ENCODE measurements around the gene TRABD.
"Not testable (repeated sequence)": the region's sequence is repeated elsewhere in the genome, so short reads cannot be mapped to it uniquely, and the experiment has no call there.

TRABD gene

DNA sequence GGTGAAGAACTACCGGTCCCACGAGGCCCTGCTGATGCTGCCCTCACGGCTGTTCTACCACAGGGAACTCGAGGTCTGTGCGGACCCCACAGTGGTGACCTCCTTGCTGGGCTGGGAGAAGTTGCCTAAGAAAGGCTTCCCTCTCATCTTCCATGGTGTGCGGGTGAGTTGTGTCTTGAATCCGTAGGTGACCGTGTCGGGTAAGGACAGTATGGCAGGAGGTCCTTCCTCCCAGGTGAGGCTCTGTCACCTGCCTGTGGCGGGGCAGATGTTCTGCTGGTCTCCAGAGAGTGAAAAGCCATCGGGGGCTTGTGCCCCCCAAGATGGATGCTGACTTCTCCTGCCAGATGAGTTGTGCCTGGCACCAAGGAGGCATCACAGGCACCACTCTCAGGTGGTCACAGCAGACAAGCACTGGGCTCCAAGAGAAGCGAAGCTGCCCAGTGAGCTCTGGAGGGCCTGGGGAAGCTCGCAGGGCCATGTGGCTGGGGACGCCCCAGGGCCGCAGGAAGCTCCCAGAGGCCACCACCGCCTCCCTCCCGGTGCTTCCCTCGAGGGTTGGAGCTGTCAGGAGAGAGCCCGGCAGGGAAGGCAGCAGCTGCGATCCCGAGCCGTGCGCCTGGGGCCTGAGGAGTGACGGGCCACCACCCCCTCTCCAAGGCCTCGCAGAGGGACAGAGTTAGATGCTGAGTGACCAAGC is 32.5 kb upstream of the TRABD start:
- no peak for DNase-seq (ENCODE audit: low spot score)

DNA sequence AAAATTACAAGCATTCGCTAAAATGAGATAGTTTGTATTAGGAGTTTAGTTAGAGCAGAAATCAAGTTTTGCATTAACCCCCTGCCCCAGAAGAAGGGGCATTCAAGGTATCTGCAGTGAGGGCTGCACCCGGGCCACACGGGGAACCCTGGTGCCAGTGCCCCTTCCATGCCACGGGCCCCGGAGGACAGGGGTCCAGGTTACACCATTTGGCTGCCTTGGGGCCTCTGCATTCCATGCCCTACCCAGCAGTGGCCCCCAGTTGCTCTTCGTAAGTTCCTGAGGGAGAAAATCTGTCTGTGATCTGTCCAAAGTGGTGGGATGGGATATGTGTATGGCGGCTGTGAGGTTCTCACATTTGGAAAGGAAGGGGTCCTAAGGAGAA is 32.0 kb upstream of the TRABD start:
- no peak for DNase-seq (ENCODE audit: low spot score)

- no peak for DNase-seq (ENCODE audit: low spot score)
These were observed 27.9 kb upstream of the TRABD start for GRCh38 chr22:50157709-50158375.

DNA sequence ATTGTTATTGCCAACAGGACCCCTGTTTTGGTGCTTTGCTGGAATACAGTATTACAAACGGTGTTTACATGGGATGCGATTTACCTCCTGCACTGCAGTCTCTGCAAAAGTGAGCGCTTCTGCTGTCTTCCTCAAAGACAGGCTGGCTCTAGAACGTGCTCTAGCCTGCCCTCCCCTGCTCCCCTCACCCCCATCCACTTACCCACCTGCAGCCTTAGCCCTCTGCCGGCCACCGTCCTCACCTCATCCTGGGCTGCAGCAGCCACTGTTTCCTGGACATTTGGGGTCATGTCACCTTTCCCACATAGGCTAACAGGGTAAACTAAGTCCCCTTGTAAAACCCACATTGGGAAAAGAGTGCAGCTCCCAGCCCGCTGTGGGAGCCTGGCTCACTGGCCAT is 24.8 kb upstream of the TRABD start:
- DNase-seq (ENCODE audit: low spot score) = no peak

DNA sequence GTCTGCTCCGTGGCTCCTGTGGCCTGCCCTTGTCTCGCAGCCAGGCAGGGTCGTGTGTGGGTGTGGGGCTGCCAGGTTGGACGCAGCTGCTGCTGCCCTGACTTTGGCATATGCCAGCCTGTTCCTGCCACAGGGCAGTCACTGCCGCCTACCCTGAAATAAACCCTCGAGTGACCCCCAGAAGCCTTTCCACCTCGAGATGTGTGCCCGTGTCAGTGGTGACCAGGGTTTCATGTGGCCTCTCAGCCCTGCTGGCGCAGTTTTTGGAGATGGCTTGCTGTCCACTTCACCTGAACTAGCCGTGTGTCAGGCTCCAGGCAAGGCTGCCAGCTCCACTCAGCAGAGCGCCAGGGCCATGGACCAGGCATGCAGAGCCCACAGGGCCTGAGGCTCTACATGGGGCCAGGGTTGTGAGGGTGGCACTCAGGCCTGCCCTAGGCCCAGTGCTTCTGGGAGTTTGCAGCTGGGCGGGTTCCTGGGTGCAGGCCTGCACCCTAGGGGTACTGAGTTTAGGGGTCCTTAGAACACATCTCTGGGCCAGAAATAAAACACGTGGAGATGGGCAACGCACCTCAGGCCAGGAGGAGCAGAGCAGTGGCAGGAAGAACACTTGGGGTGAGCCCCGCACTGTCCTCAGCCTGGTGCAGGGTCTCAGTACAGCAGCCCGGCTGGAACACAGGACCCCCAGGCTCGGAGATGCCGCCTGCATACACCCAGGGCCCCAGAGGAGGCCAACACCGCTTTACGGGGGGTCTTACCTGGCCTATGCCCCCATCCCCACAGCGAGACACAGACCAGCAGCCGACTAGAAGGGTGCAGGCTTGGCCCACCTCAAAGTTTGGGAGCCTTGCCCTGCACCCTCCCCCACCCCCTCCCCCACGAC is 24.0 kb upstream of the TRABD start:
- DNase-seq (ENCODE audit: low spot score) = no peak

GRCh38 chr22:50162391-50162956 is 23.2 kb upstream of the TRABD start:
- no peak for DNase-seq (ENCODE audit: low spot score)

DNA sequence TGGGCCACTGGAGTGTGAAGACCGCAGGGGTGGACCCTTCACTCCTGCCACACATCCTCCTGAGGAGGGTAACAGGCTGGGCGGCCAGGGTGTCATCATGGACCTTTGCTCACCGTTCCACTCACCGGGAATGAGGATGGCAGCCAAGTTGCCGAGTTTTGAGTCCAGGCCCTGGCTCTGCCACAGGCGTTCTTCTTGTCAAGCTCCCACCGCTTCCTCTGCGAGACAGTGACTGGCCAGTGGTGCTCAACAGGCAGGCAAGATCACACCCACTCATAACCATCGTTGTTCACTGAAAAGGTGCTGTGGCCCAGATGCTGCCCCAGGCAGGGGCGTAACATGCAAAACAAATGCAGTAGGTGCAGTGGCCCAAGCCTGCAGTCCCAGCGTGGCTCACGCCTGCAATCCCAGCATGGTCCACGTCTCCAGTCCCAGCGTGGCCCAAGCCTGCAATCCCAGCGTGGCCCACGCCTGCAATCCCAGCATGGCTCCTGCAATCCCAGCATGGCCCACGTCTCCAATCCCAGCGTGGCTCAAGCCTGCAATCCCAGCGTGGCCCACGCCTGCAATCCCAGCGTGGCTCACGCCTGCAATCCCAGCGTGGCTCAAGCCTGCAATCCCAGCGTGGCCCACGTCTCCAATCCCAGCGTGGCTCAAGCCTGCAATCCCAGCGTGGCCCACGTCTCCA is 20.1 kb upstream of the TRABD start:
- DNase-seq (ENCODE audit: low spot score) = no peak

DNA sequence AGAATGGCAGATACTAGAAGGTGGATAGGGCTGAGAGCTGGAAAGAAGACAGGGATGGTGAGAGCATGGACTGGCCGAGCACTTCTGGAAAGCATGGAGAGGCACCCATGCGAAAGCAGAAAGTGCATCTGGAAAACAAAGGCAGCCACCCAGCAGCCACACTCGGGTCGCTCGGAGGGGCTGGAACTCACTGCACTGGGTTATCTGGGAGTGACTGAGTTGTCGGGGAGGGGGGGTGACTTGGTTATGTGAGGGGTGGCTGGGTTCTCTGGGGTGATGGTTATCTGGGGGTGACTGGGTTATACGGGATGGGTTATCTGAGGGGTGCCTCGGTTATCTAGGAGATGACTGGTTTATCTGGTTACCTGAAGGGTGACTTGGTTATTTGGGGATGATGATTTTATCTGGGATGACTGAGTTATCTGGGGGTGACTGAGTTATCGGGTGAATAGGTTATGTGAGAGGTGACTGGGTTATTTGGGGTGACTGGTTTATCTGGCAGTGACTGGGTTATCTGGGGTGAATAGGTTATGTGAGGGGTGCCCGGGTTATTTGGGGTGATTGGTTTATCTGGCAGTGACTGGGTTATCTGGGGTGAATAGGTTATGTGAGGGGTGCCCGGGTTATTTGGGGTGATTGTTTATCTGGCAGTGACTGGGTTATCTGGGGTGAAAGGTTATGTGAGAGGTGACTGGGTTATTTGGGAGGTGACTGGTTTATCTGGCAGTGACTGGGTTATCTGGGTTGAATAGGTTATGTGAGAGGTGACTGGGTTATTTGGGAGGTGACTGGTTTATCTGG is 17.8 kb upstream of the TRABD start:
- DNase-seq (ENCODE audit: low spot score) = no peak

DNA sequence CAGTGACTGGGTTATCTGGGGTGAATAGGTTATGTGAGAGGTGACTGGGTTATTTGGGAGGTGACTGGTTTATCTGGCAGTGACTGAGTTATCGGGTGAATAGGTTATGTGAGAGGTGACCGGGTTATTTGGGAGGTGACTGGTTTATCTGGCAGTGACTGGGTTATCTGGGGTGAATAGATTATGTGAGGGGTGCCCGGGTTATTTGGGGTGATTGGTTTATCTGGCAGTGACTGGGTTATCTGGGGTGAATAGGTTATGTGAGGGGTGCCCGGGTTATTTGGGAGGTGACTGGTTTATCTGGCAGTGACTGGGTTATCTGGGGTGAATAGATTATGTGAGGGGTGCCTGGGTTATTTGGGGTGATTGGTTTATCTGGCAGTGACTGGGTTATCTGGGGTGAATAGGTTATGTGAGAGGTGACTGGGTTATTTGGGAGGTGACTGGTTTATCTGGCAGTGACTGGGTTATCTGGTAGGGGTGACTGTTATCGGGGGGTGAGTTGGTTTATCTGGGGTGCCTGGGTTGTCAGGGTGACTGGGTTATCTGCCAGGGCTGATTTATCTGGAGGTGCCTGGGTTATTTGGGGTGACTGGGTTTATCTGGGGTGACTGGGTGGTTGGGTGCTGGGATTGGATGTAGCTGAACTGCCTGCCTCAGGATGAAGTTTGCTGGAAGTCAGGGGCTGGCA is 17.1 kb upstream of the TRABD start:
- DNase-seq (ENCODE audit: low spot score) = not testable (repeated sequence)

DNA sequence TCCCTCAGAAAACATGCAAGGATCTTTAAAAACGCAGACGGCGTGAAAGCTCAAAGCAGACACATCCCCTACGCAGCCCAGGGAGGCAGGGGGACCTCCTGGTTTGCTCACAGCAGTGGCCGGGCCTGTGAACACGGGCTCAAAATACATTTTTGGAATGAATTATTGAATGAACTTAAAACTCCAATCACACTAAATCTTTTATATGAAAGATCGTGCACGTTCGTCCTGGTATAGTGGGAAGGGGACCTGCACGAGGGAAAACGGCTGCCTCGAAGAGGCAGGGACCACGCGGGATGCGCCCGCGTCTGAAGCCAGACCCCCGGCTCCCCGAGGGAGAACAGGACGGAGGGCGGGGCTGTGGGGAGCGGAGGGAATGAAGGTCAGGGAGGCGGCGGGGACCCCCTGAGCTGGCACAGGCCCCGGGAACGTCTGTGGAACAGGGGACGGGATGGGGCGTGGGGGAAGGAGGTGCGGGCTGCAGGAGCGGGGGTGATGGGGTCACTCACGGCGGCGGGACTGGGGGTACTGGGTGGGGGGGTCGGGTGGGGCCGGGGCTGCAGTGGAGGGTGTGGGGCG is 16.4 kb upstream of the TRABD start:
- no peak for DNase-seq (ENCODE audit: low spot score)

GRCh38 chr22:50169774-50170341 is 15.9 kb upstream of the TRABD start:
- no peak for DNase-seq (ENCODE audit: low spot score)

- DNase-seq (ENCODE audit: low spot score) = no peak
These were observed 15.0 kb upstream of the TRABD start, which contains the start of gene PANX2 for GRCh38 chr22:50170453-50171318. PANX2 (plus strand) TSS chr22:50170731; CDS start chr22:50170731, 0 bp downstream.

- no peak for DNase-seq (ENCODE audit: low spot score)
These were observed 14.3 kb upstream of the TRABD start for GRCh38 chr22:50171319-50171964.

- DNase-seq (ENCODE audit: low spot score) = no peak
These were observed 13.7 kb upstream of the TRABD start for GRCh38 chr22:50171965-50172421.

- DNase-seq (ENCODE audit: low spot score) = no peak
These were observed 12.3 kb upstream of the TRABD start for GRCh38 chr22:50173311-50173982.

DNA sequence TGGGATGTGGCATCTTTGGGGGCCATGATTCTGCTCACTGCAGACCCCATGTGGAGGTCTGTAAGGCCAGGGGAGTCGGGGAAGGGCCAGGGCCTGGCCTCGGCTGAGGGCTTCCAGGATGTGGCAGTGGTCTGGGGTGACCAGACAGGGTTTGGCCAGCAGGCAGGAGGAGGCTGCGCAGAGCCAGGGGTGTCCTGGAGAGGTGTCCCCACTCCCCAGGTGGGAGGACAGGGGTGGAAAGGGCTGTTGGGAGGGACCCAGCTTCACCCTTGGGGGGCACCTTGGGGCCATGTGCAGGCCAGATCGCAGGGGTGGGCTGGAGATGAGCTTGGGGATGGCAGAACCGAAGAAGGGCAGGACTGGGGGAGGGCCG is 11.7 kb upstream of the TRABD start:
- DNase-seq (ENCODE audit: low spot score) = no peak

DNA sequence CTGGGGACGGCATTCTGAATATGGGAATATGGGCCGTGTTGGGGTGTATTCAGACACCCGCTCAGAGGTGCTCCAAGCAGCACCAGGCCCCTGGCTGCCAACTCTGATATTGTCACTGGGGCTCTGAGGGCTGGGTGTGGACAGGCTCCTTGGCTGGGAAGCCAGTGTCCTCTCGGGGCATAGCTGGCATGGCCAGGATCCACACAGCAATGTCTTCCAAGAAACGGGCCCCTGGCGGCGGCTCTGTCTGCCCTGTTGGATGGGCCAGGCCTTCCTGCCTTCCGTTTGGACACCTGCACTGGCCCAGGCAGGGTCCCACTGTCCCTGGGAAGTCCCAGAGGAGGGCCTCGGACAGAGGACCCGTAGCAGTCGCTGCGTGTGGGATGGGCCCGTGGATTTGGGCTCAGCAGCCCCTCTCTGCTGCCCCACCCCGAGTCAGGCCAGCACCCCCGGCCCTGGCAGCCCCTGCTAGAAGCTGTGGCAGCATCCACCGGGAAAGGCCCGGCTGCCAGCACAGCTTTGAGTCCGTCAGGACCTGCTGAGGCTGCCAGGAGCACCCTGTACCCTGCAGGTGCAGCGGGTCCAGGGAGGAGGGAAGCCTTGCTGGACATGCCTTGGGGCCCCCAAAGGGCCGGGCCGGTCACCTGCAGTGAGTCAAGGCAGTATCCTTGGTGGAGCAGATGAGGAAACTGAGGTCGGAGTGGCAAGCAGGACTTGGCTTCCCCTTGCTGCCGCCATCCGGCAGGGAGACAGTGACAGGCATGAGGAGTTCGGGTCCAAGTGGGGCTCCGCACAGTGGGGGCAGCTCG is 11.1 kb upstream of the TRABD start:
- no peak for DNase-seq (ENCODE audit: low spot score)

All from RKO (cell line).